Peyer's patch (tissue), 4 donors: ENCODE measurements around the gene ADAR.

Experiments used
- CTCF ChIP-seq, 6 experiments: fragments of 450-650 bp in 4 of 6; fragments of 200-600 bp in 2 of 6; sonication (generic) in 1 of 6; IDR thresholded peaks; one replicate each; pipeline ENCODE4 v1.5.1; 2017 to 2019; ENCODE audit warnings: antibody characterized with exemption in 6 of 6, mild to moderate bottlenecking in 3 of 6, moderate library complexity in 1 of 6
- POLR2A ChIP-seq, 2 donors: fragments of 450-650 bp; IDR thresholded peaks; one replicate each; pipeline ENCODE4 v1.5.1; 2017; ENCODE audit warnings: antibody characterized with exemption in 2 of 2, mild to moderate bottlenecking in 2 of 2, moderate library complexity in 2 of 2

DNA sequence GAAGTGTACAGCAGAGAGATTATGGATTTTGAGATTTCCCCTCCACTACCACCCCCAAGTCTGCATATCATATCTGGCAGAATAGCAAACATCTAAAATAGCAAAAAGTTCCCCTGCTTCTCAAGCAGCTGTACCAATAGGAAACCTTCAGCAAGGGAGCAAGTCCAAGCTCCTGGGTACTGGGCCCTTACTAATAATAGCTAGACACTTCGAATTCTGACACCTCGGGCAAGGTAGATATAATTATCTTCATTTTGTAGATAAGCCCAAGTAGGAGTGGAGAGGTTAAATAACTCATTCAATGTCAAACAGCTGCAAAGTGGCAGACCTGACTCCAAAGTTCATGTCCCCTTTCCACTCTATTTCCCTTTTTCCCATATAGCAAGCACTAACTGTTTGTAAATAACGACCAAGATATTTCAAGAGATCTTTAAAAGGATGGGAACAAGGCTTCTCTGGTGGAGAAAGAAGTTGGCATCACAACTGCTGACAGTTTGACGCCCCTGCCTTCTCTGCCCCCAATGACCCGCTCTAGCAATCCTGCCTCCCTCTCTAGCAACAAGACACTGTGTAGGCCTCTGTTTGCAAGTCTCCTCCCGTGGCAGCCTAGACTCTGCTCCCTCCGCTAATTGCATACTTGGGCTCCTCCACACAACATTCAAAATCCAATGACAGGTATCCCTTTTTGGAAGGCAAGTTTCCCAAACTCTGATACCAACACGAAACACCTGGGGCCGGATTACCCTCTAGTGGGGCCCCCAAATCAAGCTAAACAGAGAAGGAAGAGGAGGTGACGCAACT is 18.7 kb upstream of the ADAR start:
- TF ChIP-seq POLR2A (IDR thresholded peaks at IDR 0.05) (no peak), CTCF (IDR thresholded peaks at IDR 0.05) (no peak)
